Hematopoietic multipotent progenitor cell treated with erythropoietin and hydrocortisone succinate and interleukin-3 and kit ligand, for 17 days (in vitro differentiated cells): ENCODE measurements around the gene SMAD4.

Experiments
- DNase-seq: peaks from one replicate; pipeline ENCODE4 v3.0.0-alpha.2; 2015; ENCODE audit warnings: low spot score

Gene SMAD4

DNA sequence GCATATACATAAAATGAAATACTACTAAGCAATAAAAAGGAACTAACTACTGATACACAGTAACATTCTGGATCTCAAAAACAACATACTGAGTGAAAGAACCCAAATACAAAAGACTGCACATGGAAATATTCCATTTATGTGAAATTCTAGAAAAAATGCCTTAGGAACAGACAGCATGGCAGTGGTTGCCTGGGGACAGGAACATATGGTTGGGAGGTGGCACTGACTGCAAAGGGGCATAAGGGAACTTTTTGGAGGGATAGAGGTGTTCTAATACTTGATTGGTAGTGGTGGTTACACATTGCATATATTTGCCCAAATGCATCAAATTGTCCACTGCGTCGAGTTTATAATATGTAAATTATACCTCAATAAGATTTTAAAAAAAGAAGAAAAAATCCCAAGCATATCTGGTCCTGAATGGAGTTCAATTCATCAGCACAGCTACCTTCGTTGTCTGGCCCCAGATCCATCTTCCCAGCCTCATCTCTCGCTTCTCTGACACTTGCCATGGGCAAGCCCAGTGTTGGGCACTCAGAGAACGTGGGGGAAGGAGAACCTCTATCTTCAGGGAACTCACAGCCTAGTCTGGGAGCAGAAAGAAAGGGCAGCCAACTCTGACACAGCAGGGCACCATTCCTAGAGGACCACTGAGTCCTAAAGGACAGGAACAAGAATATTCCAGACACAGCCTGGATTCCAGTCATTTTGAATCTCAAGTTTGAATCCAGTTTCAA lies 8.6 kb upstream of the SMAD4 start:
- DNase-seq: no peak

DNA sequence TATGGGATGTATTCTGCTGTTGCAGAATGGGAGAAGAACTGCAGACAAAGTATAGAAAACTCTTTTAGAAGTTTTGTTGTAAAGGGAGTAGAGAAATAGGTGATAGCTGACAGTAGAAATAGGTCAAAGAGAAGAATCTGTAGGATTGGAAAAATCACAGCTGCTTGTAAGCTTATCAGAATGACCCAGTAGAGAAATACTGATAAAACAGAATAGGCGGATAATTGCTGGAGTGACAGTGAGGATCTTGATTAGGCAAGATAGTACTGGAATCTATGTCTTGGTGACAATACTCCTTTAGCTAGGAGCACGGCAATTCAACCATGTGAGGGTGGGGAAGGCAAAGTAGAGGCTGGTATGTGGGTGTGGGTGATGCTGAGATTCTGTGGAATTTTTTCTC lies 4.5 kb upstream of the SMAD4 start:
- DNase-seq: no peak

- peak; percentile 53 for DNase-seq
These were observed 1.7 kb upstream of the SMAD4 start for GRCh38 chr18:51028201-51028805.

GRCh38 chr18:51029378-51029693 lies 677 bp upstream of the SMAD4 start:
- DNase-seq: no peak

DNA sequence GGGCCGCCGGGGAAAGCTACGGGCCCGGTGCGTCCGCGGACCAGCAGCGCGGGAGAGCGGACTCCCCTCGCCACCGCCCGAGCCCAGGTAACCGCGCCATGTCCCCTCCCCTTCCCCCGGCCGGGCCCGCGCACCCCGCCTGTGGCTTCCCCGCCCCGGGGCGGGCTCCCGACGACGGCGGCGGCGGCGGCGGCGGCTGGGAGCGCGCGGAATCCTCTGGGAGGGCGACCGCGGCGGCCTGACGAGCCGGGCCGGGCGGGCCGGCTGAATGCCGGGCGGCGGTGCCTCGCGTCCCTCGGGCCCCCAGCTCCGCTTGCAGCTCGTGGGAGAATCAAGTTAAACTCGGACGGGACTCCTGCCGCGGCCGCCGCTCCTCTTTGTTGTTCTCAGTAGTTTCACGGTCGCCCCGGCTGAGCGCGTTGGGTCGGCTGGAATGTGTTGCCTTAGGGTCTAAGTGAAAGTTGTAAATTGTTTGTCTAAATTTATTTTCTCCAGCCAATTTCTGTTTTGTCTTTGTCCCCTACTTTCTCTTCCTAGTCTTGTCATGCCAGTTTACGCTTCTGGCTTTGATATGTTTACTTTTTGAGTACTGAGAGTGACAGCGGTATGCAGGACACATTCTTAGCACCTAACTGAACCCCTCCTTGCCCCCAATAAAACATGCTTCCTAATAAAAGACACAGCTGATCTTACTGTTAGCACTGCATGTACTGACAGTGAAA lies 685 bp downstream of the SMAD4 start:
- DNase-seq: peak; percentile 68

GRCh38 chr18:51032193-51032592 lies 2.2 kb downstream of the SMAD4 start:
- DNase-seq: no peak

GRCh38 chr18:51037230-51037629 lies 7.2 kb downstream of the SMAD4 start:
- no peak for DNase-seq

GRCh38 chr18:51038110-51038509 lies 8.1 kb downstream of the SMAD4 start:
- DNase-seq: no peak

DNA sequence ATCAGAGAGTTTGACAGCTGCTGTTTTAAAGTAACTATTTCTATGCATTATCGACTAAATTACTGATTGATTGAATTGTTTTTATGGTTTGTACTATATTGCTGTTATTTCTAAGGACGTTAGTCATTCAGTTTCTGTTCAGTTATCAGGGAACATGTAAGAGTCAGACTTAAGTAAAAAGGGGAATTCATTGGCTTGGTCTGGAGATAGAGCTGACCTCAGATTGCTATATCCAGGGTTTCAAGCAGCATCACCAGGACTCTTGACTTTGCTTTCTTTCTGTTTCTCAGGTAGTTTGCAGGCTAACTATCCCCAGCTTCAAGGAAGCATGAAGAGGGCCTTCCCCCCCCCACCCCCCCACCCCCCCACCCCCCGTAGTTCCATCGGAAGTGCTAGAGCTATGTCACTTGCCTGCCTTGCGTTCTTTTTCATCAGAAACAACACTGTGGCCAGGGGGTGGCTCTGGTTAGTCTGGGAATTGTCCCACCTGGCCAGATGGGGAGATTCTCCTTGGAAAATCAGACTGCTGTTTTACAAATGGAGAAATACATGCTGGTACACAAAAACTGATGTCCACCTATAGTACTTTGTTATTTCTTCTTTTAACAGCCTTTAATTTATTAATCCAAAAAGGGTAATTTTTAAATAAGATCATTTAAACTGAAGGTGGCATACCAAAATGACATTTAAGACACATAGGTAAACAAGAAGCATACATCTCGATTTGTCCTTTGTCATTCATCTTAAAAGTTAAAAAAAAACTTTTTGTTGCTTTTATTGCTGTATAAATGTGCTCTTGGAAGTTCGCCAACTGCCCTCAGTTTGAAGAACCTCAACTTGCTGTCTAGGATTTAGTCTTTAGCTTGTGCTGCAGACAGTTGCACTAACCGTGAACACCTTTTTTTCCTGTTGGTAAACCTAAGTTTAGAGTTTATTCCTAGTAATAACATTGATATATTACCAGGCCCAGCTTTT lies 9.4 kb downstream of the SMAD4 start:
- no peak for DNase-seq

GRCh38 chr18:51041677-51042352 lies 11.8 kb downstream of the SMAD4 start:
- DNase-seq: no peak

GRCh38 chr18:51044928-51045585 lies 15.0 kb downstream of the SMAD4 start:
- no peak for DNase-seq

DNA sequence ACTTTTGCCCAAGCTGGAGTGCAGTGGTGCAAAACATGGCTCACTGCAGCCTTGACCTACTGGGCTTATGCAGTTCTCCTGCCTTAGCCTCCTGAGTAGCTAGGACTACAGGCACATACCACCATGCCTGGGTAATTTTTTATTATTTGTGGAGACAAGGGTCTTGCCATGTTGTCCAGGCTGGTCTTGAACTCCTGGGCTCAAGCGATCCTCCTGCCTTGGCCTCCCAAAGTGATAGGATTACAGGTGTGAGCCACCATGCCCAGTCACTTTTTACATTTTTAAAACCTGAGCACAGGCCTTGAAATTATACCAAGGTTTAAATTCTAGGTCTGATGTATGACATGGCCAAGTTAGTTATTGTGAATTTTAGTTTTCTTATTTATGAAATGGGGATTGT lies 18.2 kb downstream of the SMAD4 start:
- DNase-seq: no peak

- DNase-seq: no peak
These were observed 19.1 kb downstream of the SMAD4 start for GRCh38 chr18:51049137-51049536.

GRCh38 chr18:51051105-51051712 lies 21.2 kb downstream of the SMAD4 start:
- peak; percentile 74 for DNase-seq

GRCh38 chr18:51053814-51054213 lies 23.8 kb downstream of the SMAD4 start:
- no peak for DNase-seq

DNA sequence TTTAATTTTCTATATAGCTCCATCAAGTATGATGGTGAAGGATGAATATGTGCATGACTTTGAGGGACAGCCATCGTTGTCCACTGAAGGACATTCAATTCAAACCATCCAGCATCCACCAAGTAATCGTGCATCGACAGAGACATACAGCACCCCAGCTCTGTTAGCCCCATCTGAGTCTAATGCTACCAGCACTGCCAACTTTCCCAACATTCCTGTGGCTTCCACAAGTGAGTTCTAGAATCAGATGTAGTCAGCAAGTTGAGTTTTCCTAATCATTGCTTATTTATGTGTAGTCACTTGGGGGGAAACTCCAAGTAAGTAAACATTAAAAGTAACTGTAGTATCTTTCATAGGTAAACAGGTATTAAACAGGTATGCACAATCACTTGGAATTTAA lies 24.8 kb downstream of the SMAD4 start:
- no peak for DNase-seq

DNA sequence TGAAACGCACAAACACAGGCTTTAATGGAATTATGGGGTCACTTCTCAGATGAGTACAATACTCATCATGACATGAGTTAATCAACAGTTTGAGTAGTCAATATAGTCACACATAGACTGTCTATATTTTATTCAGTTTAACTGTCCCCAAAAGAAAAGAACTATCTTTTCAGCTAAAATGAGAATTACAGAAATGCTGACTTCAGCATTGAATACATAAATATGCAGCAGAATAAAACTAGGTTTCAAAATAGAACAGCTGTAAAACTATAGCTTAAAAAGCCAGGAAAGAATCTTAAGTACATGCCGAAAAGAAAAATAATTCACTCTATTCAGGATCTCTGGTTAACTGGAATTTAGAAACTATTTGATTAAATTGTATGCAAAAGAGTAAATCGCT lies 30.0 kb downstream of the SMAD4 start:
- DNase-seq: no peak

DNA sequence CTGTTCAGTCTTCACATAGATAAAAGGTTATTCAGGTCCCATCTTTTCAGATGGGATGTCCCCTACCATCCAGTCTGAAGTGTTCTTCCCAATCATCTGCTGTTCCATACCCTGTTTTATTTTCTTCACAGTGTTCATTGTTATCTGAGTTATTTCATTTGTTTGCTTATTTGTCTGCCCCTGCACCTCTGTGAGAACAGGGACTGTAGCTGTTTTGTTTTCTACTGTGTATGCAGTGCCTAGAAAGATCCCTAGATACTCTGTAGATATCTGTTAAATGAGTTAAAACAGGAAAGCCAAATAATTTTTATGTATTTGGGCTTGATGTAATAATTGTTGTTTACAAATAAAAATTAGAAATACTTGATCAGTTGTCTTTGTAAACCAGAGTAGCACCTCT lies 34.2 kb downstream of the SMAD4 start:
- DNase-seq: no peak

GRCh38 chr18:51066273-51066672 lies 36.3 kb downstream of the SMAD4 start:
- no peak for DNase-seq

DNA sequence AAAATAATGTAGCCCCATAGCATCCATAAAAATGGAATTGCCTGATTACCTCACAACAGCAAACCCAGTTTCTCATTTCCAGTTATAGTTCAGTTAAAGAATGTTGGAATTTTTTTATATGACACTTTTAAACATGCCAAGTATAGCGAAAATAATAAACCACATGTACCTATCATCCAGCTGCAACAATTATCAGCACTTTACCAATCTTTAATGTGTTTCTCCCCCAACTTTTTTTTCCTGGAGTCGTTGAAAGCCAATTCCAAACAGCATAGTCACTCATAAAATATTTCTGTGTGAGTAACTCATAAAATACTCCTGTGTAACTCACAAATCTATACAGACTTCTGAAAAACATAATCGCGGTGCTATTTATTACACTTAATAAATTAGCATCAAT lies 38.1 kb downstream of the SMAD4 start:
- DNase-seq: no peak

DNA sequence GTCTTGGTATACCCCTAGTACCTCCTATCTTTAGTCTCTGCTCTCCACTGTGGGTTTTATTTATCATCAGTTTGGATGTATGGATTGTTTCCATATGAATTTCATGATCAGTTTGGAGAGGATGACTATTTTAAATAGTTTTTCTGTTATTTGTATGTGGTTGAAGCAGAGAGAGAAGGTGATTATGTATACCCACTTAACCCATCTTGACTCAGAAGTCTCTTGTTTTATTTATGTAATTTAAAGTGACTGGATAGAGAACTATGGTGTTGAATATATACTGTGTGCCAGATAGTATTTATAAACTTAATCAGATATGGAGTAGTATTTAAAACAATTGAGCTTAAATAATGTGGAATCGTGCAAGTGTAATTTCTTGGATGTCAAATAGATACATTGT lies 39.9 kb downstream of the SMAD4 start:
- no peak for DNase-seq
